GM19240 (cell line): ENCODE measurements around the gene EPHB3.

Experiments
- DNase-seq: peaks from one replicate; pipeline ENCODE4 v3.0.0; 2011; ENCODE audit warnings: low spot score; ENCODE audit not compliant: insufficient read length

EPHB3 gene

GRCh38 chr3:184563941-184564684 lies 2.5 kb downstream of the EPHB3 start:
- no peak for DNase-seq

- DNase-seq: no peak
Observed at GRCh38 chr3:184564685-184565385, 3.2 kb downstream of the EPHB3 start.

DNA sequence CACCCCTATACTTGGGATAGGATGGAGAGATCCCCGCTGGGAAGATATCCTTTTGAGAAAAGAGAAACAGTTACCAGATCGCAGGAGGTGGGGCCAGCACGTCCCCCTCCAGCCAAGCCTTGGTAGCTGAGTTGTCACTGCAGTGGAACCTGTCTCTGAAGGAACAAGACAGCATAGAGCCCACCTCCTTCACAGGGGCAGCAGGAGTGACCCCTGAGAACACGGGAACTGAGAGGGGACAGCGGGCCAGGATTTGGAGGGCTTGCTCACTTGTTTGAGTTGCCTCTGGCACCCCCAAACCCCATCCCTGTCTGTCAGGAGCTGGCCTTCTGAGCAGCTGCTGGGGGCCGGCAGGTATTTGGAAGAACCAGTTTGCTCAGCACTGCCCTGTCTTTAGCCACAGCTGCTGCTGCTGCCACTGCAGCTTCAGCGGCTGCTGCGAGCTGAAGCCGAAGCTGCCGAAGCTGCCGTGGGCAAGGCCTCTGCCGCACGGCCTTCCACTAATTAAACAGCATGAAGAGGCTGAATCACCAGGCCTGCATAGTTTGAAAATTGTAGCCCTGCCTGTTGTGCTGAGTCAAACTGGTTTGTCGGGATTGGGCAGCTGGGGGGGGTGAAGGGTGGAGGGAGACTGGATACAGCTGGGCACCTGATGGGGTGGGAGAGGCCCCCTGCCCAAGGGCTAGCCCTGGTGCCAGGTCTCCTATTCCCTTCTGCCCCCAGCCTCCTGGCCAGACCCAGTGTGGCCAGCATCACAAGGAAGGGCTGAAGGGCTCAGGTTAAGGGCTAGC lies 4.0 kb downstream of the EPHB3 start:
- no peak for DNase-seq

GRCh38 chr3:184566441-184567414 lies 5.1 kb downstream of the EPHB3 start:
- DNase-seq: no peak

DNA sequence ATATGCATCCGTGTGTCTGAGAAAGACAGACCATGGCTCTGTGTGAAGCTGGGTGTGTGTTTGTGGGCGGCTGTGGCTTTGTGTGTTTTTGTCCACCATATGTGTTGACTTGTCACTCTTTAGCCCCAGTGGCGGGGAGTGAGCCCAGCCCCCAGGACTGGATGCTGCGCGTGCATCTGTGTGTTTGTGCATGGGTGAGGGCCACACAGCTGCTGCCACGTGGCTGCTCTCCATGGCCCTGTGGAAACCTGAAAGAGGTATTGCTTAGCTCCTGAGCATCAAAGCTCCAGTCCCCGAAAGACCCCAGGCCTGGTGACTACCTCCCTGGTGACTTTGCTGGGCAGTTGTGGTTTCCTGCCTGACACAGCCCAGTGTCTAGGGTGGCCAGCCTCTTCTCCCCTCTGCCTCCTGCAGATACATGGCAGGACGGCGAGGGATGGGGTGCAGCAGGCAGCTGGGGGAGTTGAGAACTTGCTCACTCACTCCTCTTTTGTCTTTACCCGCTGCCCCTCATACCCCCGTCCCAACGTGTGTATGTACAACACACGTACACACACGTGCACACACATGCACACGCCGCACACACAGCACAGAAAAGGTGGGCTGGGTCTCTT lies 6.5 kb downstream of the EPHB3 start:
- DNase-seq: no peak

DNA sequence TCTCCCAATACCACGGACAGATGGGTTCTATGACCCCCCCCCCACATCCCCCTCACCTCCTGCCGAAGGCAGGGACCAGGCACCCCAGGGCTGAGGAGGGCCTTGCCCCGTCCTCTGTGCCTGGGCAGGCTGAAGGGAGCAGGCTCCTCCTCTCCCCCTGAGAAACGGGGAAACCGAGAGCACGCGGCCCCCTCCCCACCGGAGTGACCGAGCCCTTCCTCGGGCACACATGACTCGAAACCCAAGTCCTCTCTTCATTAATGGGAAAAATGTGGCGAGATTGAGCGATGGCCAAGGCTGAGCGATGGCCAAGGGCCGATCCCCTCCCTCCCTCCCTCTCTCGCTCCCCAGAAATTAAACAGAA lies 7.0 kb downstream of the EPHB3 start:
- DNase-seq: no peak

DNA sequence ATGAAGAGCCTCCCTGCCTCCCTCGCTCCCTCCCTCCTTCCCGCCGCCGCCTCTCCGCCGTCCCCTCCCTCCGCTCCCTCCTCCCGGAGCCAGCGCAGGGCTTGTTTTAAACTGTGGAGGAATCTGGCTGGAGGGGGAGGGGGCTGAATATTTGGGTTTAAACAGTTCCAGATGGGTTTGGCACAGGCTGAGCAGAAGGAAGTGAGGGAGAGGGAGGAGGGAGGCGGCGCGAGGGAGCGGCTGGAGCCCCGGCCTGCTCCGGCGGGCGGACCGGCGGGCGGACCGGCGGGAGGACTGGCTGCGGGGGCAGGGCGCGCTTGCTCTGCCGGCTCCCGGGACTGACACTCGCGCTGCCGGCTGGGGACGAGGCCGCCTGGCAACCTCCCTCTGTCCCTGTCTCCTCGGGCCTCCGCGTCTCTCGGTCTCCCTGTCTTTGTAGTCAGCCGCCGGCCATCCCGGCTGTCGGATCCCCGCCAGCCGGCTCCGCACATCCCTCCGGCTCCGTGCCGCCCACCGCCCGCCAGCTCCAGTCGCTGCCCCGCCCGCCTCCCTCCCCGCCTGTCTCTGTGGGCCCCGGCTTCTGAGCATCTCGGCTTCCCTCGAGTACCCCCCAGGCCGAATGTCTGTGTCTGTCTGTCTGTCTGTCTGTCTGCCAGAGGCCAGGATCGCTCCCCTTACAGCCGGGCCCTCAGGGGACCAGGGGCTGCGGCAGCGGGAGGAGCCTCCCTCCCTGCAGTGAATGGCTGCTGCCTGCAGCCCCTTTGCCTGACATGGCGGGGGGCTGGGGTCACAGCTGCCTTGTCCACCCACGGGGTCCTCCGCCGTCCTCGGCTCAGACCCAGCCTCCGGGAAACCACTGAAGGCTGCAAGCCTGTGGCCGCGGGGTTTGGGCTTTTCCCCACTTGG lies 7.6 kb downstream of the EPHB3 start:
- DNase-seq: no peak

GRCh38 chr3:184570035-184570434 lies 8.4 kb downstream of the EPHB3 start:
- no peak for DNase-seq

DNA sequence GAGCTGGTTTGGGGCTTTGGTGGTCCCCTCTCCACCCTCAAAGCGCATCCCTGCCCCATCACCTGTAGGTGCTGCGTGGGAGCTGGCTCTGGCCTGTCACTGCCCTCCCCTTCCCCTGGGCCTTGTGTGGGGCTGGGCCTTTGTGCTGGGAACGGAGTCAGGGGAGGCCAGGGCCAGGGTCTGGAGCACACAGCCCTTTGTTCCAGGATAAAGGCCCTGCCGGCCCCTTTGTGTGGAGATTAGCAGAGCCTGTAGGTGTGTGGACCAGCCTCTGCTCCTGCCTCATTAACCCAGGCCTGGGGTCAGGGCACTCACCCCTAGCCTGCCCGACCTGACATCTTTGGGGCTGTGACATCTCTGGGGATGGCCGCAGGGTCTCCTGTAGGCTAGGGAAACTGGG lies 8.9 kb downstream of the EPHB3 start:
- DNase-seq: no peak

GRCh38 chr3:184571750-184572377 lies 10.3 kb downstream of the EPHB3 start:
- DNase-seq: no peak

DNA sequence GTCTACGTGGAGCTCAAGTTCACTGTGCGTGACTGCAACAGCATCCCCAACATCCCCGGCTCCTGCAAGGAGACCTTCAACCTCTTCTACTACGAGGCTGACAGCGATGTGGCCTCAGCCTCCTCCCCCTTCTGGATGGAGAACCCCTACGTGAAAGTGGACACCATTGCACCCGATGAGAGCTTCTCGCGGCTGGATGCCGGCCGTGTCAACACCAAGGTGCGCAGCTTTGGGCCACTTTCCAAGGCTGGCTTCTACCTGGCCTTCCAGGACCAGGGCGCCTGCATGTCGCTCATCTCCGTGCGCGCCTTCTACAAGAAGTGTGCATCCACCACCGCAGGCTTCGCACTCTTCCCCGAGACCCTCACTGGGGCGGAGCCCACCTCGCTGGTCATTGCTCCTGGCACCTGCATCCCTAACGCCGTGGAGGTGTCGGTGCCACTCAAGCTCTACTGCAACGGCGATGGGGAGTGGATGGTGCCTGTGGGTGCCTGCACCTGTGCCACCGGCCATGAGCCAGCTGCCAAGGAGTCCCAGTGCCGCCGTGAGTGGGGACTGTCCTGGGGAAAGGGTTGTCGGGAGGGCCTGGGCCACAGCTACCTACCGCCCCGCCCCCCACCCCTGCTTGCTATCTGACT lies 11.2 kb downstream of the EPHB3 start:
- no peak for DNase-seq

GRCh38 chr3:184574515-184575417 lies 13.2 kb downstream of the EPHB3 start:
- DNase-seq: no peak

- no peak for DNase-seq
Observed at GRCh38 chr3:184575701-184576100, 14.1 kb downstream of the EPHB3 start.

GRCh38 chr3:184576457-184577240 lies 15.1 kb downstream of the EPHB3 start:
- no peak for DNase-seq

DNA sequence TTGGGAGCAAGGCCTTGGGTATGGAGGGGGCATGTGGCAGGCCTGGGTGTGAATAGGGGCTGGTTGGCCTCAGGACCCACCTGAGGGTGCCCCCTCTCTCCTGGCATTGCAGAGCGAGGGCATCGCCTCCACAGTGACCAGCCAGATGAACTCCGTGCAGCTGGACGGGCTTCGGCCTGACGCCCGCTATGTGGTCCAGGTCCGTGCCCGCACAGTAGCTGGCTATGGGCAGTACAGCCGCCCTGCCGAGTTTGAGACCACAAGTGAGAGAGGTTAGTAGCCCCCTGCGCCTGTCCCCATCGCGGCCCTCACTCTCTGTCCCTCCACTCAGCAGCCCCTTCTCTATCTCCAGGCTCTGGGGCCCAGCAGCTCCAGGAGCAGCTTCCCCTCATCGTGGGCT lies 16.0 kb downstream of the EPHB3 start:
- no peak for DNase-seq

DNA sequence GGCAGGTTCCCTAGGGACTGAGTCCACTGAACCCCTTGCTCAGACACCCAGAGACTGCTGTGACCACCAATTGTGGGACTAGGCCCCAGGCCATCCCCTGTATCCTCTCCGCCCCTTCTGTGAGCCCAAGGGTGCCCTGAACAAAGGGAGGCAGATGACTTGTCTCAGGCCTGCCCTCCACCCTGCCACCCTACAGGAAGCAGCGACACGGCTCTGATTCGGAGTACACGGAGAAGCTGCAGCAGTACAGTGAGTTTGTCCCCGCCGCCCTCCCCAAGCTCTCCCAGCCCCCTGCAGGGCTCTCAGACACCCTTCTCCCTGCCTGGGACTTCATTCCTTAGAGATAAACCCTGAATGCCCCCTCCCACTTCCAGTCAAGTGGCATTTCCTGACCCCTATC lies 16.6 kb downstream of the EPHB3 start:
- no peak for DNase-seq

DNA sequence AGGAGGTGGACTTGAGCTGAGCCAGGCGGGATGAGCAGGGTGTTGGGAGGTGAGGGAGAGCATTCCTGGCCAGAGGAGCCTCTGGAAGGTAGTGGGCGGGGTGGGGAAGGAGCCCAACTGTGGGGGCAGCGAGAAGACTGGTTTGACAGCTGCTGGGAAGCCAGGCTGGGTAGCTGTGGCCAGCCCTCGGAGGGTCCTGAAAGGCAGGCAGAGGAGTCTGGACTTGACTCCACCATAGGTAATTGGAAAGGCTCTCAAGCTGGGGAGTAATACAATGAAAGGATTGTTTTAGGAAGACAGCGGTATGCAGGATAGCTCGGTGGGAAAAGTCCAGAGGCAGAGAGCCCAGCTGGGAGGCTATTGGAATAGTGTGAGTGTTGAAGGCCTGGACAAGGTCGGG lies 17.2 kb downstream of the EPHB3 start:
- DNase-seq: no peak
